A549 (cell line): ENCODE results near the gene GPSM1.

Experiments used
- BHLHE40 ChIP-seq: IDR thresholded peaks from 2 replicates; pipeline ENCODE4 v1.6.1; 2012; ENCODE audit warnings: low read depth, low read length, inconsistent platforms
- CEBPB ChIP-seq, 2 experiments: fragments of >200 bp in 1 of 2; sonication (Bioruptor Twin) in 1 of 2; formaldehyde crosslinking in 1 of 2; IDR thresholded peaks; 2 replicates each; pipeline ENCODE4 v1.6.1; 2012 to 2016
- CTCF ChIP-seq: fragments of >200 bp; sonication (Bioruptor Twin); formaldehyde crosslinking; IDR thresholded peaks from 3 replicates; pipeline ENCODE4 v1.5.1; 2016
- ESRRA ChIP-seq: fragments of 150-350 bp; IDR thresholded peaks from 2 replicates; pipeline ENCODE4 v1.6.1; 2014; ENCODE audit warnings: mild to moderate bottlenecking, low read length, borderline replicate concordance
- JUN ChIP-seq, 2 experiments: fragments of >200 bp; sonication (Bioruptor Twin); formaldehyde crosslinking; IDR thresholded peaks; 2 replicates in 1 of 2; 3 replicates in 1 of 2; pipeline ENCODE4 v1.6.1; 2016 to 2017
- MAZ ChIP-seq: fragments of 150-350 bp; IDR thresholded peaks from 2 replicates; pipeline ENCODE4 v1.6.1; 2014; ENCODE audit warnings: antibody characterized with exemption, low read depth, low read length, borderline replicate concordance
- MYC ChIP-seq: IDR thresholded peaks from 2 replicates; pipeline ENCODE4 v1.6.1; 2012; ENCODE audit warnings: mild to moderate bottlenecking, inconsistent platforms, low read length, improper control_type of control experiment, borderline replicate concordance
- POLR2AphosphoS2 ChIP-seq: conservative IDR thresholded peaks from 2 replicates; pipeline ENCODE4 v1.6.1; 2012; ENCODE audit warnings: low read length, improper control_type of control experiment, inconsistent platforms
- SMC3 ChIP-seq: fragments of >200 bp; sonication (Bioruptor Twin); formaldehyde crosslinking; IDR thresholded peaks from 3 replicates; pipeline ENCODE4 v1.6.1; 2018; ENCODE audit warnings: inconsistent platforms
- TF ChIP-seq, protein P1 (sequence below): fragments of 200-600 bp; sonication (generic); IDR thresholded peaks from 2 replicates; pipeline ENCODE4 v1.6.1; 2016; ENCODE audit warnings: antibody characterized with exemption, mild to moderate bottlenecking, moderate library complexity

GRCh38 chr9:136358888-136359287 lies 31.5 kb downstream of the GPSM1 start:
- TF ChIP-seq CEBPB (IDR thresholded peaks at IDR 0.05) (no peak), MAZ (no peak), BHLHE40 (no peak), POLR2AphosphoS2 (no peak), CTCF (no peak), MYC (no peak), JUN (IDR thresholded peaks at IDR 0.05) (no peak), ESRRA (no peak), SMC3 (no peak)
- TF ChIP-seq, protein P1, sequence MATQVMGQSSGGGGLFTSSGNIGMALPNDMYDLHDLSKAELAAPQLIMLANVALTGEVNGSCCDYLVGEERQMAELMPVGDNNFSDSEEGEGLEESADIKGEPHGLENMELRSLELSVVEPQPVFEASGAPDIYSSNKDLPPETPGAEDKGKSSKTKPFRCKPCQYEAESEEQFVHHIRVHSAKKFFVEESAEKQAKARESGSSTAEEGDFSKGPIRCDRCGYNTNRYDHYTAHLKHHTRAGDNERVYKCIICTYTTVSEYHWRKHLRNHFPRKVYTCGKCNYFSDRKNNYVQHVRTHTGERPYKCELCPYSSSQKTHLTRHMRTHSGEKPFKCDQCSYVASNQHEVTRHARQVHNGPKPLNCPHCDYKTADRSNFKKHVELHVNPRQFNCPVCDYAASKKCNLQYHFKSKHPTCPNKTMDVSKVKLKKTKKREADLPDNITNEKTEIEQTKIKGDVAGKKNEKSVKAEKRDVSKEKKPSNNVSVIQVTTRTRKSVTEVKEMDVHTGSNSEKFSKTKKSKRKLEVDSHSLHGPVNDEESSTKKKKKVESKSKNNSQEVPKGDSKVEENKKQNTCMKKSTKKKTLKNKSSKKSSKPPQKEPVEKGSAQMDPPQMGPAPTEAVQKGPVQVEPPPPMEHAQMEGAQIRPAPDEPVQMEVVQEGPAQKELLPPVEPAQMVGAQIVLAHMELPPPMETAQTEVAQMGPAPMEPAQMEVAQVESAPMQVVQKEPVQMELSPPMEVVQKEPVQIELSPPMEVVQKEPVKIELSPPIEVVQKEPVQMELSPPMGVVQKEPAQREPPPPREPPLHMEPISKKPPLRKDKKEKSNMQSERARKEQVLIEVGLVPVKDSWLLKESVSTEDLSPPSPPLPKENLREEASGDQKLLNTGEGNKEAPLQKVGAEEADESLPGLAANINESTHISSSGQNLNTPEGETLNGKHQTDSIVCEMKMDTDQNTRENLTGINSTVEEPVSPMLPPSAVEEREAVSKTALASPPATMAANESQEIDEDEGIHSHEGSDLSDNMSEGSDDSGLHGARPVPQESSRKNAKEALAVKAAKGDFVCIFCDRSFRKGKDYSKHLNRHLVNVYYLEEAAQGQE, result no peak
